HG03520 (cell line): ENCODE measurements around the gene TFG.

Experiments
- ATAC-seq: cut with Tn5 transposase; IDR thresholded peaks from one replicate; pipeline ENCODE4 v1.9.1; 2021; ENCODE audit warnings: mild to moderate bottlenecking, moderate library complexity; ENCODE audit not compliant: unreplicated experiment

TFG gene

DNA sequence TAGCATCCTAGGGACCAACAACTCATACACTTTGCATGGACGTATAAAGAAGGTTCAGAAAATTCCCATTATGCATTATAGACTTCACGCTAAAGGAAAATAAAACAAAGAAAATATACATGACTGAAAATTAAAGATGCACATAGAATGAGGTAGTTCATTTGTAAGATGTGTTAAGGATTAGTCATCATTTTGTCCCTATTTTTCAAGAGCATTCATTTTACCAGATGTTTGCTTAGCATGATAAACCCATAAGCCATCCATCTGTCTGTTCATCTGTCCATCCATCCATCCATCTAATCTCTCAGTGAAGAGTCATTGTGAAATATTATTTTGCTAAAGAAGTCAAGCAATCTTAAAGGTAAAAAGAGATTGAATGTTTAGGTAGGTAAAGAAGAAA lies 80.3 kb downstream of the TFG start:
- ATAC-seq, result no peak

DNA sequence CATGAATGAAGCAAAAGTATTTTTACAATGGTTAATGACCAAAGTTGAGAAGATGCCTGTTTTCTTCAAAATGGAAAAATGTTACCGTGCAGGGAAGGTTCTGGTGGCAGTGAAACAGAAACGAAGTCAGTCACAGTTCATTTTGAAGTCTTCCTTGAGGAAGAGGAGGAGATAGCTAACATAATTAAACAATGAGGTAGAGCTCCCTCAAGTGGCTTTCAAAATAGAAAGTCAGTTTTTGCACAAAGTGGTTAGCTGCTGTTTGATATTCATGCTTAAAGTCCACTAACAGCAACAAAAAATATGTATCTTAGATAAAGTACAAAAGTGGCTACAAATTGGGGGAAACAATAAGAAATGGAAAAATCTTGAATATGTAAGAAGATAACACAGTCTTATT lies 87.3 kb downstream of the TFG start:
- no peak for ATAC-seq

DNA sequence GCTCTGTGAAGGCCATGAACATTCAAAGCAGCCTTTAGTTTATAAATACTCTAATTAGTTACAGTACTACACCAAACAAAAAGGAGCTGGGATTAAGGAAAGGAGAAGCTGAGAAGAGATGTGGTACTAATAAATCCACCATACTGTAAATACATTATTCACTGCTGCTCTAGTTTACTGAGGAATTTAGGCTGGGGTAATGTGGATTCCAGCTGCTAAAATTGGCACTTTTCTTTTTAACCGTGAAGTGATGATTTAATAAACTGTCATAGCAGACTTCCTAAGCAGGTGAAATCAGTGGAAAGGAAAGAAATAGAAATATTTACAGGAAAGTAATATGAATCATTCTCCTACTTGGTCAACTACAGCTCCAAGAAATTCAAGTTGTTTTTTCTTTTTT lies 88.7 kb downstream of the TFG start:
- ATAC-seq, result no peak
